Osteocyte (in vitro differentiated cells): ENCODE data around the gene GABRA4. TPM values are rescaled to one million over a fixed set of nuclear protein-coding genes. Genes with fewer than 3 reads are reported as not detected.

Source experiments
- DNase-seq: peaks from one replicate; pipeline ENCODE4 v3.0.0; 2021; ENCODE audit warnings: mixed read lengths; ENCODE audit not compliant: unreplicated experiment; ENCODE audit errors: extremely low spot score
- H3K27ac Mint-ChIP-seq: one replicate; pipeline ENCODE4 v1.8.0; 2021; ENCODE audit warnings: mild to moderate bottlenecking, mixed read lengths; ENCODE audit not compliant: unreplicated experiment
- H3K27me3 Mint-ChIP-seq: one replicate; pipeline ENCODE4 v1.8.0; 2021; ENCODE audit warnings: mixed read lengths; ENCODE audit not compliant: unreplicated experiment
- H3K36me3 Mint-ChIP-seq: one replicate; pipeline ENCODE4 v1.8.0; 2021; ENCODE audit warnings: mixed read lengths; ENCODE audit not compliant: unreplicated experiment
- H3K4me1 Mint-ChIP-seq: one replicate; pipeline ENCODE4 v1.8.0; 2021; ENCODE audit warnings: mixed read lengths; ENCODE audit not compliant: unreplicated experiment
- H3K4me3 Mint-ChIP-seq: one replicate; pipeline ENCODE4 v1.8.0; 2021; ENCODE audit warnings: mild to moderate bottlenecking, moderate library complexity, mixed read lengths; ENCODE audit not compliant: unreplicated experiment
- H3K9me3 Mint-ChIP-seq: one replicate; pipeline ENCODE4 v1.8.0; 2021; ENCODE audit warnings: mixed read lengths; ENCODE audit not compliant: unreplicated experiment
- CTCF ChIP-seq: fragments of 200-600 bp; sonication (generic); IDR thresholded peaks from 2 replicates; pipeline ENCODE4 v1.5.0; 2021; ENCODE audit warnings: antibody characterized with exemption, mild to moderate bottlenecking, moderate library complexity
- total RNA-seq: library from RNA; stranded (reverse); gene quantifications from 2 replicates; pipeline ENCODE4 v1.2.1, GENCODE V29; 2021

GABRA4 gene
- total RNA-seq, 1 donor from 2014 or later = not detected

GRCh38 chr4:46999566-46999965, 6.2 kb upstream of the GABRA4 start:
- DNase-seq = no peak
- Mint-ChIP-seq H3K4me1 (no peaks in the 10 kb centered on the region), H3K27me3 (peaks cover 64% of the 10 kb centered on the region), H3K27ac (no peak overlapping the region), H3K36me3 (no peaks in the 10 kb centered on the region), H3K4me3 (no peak overlapping the region), H3K9me3 (no peaks in the 10 kb centered on the region)
- no peak for TF ChIP-seq CTCF

GRCh38 chr4:46994007-46994405, 625 bp upstream of the GABRA4 start:
- DNase-seq = no peak
- TF ChIP-seq CTCF = no peak
- Mint-ChIP-seq H3K36me3 (no peaks in the 10 kb centered on the region), H3K4me1 (peaks cover 12% of the 10 kb centered on the region), H3K9me3 (no peaks in the 10 kb centered on the region), H3K4me3 (peak overlapping the region; percentile 62), H3K27ac (no peak overlapping the region), H3K27me3 (peaks cover 72% of the 10 kb centered on the region)

- no peak overlapping the region for H3K27ac Mint-ChIP-seq
- no peak for DNase-seq
- peaks cover 12% of the 10 kb centered on the region for H3K4me1 Mint-ChIP-seq
- H3K27me3 Mint-ChIP-seq = peaks cover 69% of the 10 kb centered on the region
- no peaks in the 10 kb centered on the region for H3K9me3 Mint-ChIP-seq
- peak overlapping the region; percentile 5 for H3K4me3 Mint-ChIP-seq
- H3K36me3 Mint-ChIP-seq = no peaks in the 10 kb centered on the region
- TF ChIP-seq CTCF = no peak
Measured at GRCh38 chr4:46992338-46992737, 1.0 kb downstream of the GABRA4 start.

GRCh38 chr4:46986922-46987638, 6.3 kb downstream of the GABRA4 start:
- Mint-ChIP-seq H3K27me3 (peaks cover 40% of the 10 kb centered on the region), H3K4me1 (no peaks in the 10 kb centered on the region), H3K36me3 (no peaks in the 10 kb centered on the region), H3K27ac (no peak overlapping the region), H3K4me3 (no peak overlapping the region), H3K9me3 (no peaks in the 10 kb centered on the region)
- TF ChIP-seq CTCF = no peak
- DNase-seq = no peak

GRCh38 chr4:46984781-46985180, 8.6 kb downstream of the GABRA4 start:
- H3K27me3 Mint-ChIP-seq = peaks cover 40% of the 10 kb centered on the region

More at GRCh38 chr4:46984781-46985180, 8.6 kb downstream of the GABRA4 start:
- Mint-ChIP-seq H3K27ac (no peak overlapping the region), H3K9me3 (no peaks in the 10 kb centered on the region), H3K4me3 (no peak overlapping the region), H3K36me3 (no peaks in the 10 kb centered on the region), H3K4me1 (no peaks in the 10 kb centered on the region)
- DNase-seq = no peak
- no peak for TF ChIP-seq CTCF
